Colonic mucosa (tissue), 4 donors: Measurements from ENCODE around the gene MAD1L1. TPM values are rescaled to one million over a fixed set of nuclear protein-coding genes. Genes with fewer than 3 reads are reported as not detected.

Source experiments
- DNase-seq: peaks from one replicate; pipeline ENCODE4 v3.0.0-alpha.2; 2020
- H3K27ac ChIP-seq: fragments of 200-600 bp; one replicate; pipeline ENCODE4 v1.8.0; 2021
- H3K27me3 ChIP-seq: fragments of 200-600 bp; one replicate; pipeline ENCODE4 v1.8.0; 2021
- H3K36me3 ChIP-seq: fragments of 200-600 bp; one replicate; pipeline ENCODE4 v1.8.0; 2021
- H3K4me1 ChIP-seq: fragments of 200-600 bp; one replicate; pipeline ENCODE4 v1.8.0; 2021; ENCODE audit warnings: mild to moderate bottlenecking
- H3K4me3 ChIP-seq: fragments of 200-600 bp; one replicate; pipeline ENCODE4 v1.8.0; 2021
- H3K9ac ChIP-seq, 2 donors: one replicate each; pipeline ENCODE4 v1.7.0; 2013; ENCODE audit warnings: control low read depth in 2 of 2, low read depth in 2 of 2, low read length in 2 of 2
- H3K9me3 ChIP-seq: fragments of 200-600 bp; one replicate; pipeline ENCODE4 v1.8.0; 2021
- intact Hi-C: fragments of 100-400 bp; cut with DNase I; formaldehyde crosslinking; loops from one replicate; pipeline ENCODE4 v1.14.1; 2022
- total RNA-seq, 2 donors: library from RNA; stranded (reverse); fragmentation: NEBNext Ultra II Directional in 1 of 2; extraction: Animal tissue kit (Norgen Biotek cat#: 25700) in 1 of 2; gene quantifications; one replicate each; pipeline ENCODE4 v1.2.1, GENCODE V29; 2021
- TF ChIP-seq, protein P1 (sequence below): fragments of 200-600 bp; IDR thresholded peaks from one replicate; pipeline ENCODE4 v1.8.0; 2022; ENCODE audit warnings: antibody characterized with exemption, mild to moderate bottlenecking
- donor health status: healthy.
- donor health status: DM: no; HTN: no; CAD: no.
- donor health status: DM: no; HTN: no; CAD: no.

The MAD1L1 gene
- total RNA-seq, 2 donors from 2014 or later, result 18.2 to 47.0 TPM

GRCh38 chr7:2081526-2082135, 151.1 kb downstream of the MAD1L1 start:
- H3K4me1 ChIP-seq, result no peaks in the 10 kb centered on the region
- H3K9me3 ChIP-seq, result no peaks in the 10 kb centered on the region
- no peak overlapping the region for H3K4me3 ChIP-seq
- TF ChIP-seq, protein P1, sequence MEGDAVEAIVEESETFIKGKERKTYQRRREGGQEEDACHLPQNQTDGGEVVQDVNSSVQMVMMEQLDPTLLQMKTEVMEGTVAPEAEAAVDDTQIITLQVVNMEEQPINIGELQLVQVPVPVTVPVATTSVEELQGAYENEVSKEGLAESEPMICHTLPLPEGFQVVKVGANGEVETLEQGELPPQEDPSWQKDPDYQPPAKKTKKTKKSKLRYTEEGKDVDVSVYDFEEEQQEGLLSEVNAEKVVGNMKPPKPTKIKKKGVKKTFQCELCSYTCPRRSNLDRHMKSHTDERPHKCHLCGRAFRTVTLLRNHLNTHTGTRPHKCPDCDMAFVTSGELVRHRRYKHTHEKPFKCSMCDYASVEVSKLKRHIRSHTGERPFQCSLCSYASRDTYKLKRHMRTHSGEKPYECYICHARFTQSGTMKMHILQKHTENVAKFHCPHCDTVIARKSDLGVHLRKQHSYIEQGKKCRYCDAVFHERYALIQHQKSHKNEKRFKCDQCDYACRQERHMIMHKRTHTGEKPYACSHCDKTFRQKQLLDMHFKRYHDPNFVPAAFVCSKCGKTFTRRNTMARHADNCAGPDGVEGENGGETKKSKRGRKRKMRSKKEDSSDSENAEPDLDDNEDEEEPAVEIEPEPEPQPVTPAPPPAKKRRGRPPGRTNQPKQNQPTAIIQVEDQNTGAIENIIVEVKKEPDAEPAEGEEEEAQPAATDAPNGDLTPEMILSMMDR, result no peak
- H3K9ac ChIP-seq, result no peak overlapping the region
- H3K36me3 ChIP-seq, result no peaks in the 10 kb centered on the region
- no peaks in the 10 kb centered on the region for H3K27me3 ChIP-seq
- no peak overlapping the region for H3K27ac ChIP-seq
- no peak for DNase-seq
- intact Hi-C loops, result no loop called here

GRCh38 chr7:2080477-2080876, 152.3 kb downstream of the MAD1L1 start:
- TF ChIP-seq, protein P1, result no peak
- Histone ChIP-seq H3K27me3 (no peaks in the 10 kb centered on the region), H3K4me1 (no peaks in the 10 kb centered on the region), H3K9me3 (no peaks in the 10 kb centered on the region), H3K9ac (no peak overlapping the region), H3K4me3 (no peak overlapping the region), H3K27ac (no peak overlapping the region), H3K36me3 (no peaks in the 10 kb centered on the region)
- no peak for DNase-seq
- intact Hi-C loops, result no loop called here

DNA sequence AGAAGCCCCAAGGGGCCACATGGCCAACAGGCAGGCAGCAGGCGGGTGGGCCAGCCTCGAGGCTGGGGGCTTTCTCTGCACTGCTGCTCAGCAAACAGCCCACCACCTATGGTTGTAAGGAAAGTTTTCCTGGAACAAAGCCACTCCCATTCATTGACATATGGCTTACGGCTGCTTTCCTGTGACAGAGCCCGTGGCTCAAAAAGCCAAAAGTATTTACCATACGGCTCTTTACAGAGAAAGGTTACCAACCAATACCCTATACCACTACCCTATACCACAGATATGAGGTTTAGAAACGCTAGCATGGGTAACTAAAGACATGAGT, 152.7 kb downstream of the MAD1L1 start:
- Histone ChIP-seq H3K27me3 (no peaks in the 10 kb centered on the region), H3K4me3 (no peak overlapping the region), H3K36me3 (no peaks in the 10 kb centered on the region), H3K9ac (no peak overlapping the region), H3K4me1 (no peaks in the 10 kb centered on the region), H3K27ac (no peak overlapping the region), H3K9me3 (no peaks in the 10 kb centered on the region)
- no peak for DNase-seq
- intact Hi-C loops, result no loop called here
- TF ChIP-seq, protein P1, result no peak

- H3K9me3 ChIP-seq, result no peaks in the 10 kb centered on the region
- no peaks in the 10 kb centered on the region for H3K4me1 ChIP-seq
- H3K4me3 ChIP-seq, result no peak overlapping the region
- no peak overlapping the region for H3K9ac ChIP-seq
- no peak overlapping the region for H3K27ac ChIP-seq
- TF ChIP-seq, protein P1, result no peak
- intact Hi-C loops, result no loop called here
- no peaks in the 10 kb centered on the region for H3K27me3 ChIP-seq
- H3K36me3 ChIP-seq, result no peaks in the 10 kb centered on the region
- DNase-seq, result peak; percentile 52
These were observed 153.2 kb downstream of the MAD1L1 start for GRCh38 chr7:2079332-2080059.

DNA sequence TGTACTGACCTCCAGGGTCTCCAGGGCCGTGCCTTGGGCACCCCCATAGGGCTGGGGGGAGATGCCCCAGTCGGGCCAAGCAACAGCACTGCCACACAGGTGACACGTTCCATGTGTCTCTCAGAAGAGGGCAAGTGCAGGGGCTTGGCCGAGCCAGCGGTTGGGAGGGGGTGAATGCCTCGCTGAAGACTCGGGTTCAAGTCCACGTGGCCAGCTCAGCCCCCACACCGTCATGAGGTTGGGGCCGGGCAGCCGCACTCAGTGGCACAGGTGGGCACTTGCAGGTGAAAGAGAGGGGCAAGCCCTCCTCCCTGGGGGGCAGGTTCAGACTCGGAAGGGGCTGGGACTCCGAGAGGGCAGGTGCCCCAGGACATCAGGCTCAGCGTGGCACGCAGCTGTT, 153.8 kb downstream of the MAD1L1 start:
- DNase-seq, result no peak
- H3K9me3 ChIP-seq, result no peaks in the 10 kb centered on the region
- intact Hi-C loops, result no loop called here
- H3K9ac ChIP-seq, result no peak overlapping the region
- TF ChIP-seq, protein P1, result no peak
- H3K27me3 ChIP-seq, result no peaks in the 10 kb centered on the region
- no peak overlapping the region for H3K27ac ChIP-seq
- H3K4me3 ChIP-seq, result no peak overlapping the region
- no peaks in the 10 kb centered on the region for H3K36me3 ChIP-seq
- no peaks in the 10 kb centered on the region for H3K4me1 ChIP-seq
